GM20000 (cell line): ENCODE data around the gene KRTAP10-3.

Source experiments
- DNase-seq: peaks from one replicate; pipeline ENCODE4 v3.0.0; 2012; ENCODE audit warnings: low spot score
- TF ChIP-seq, protein P1 (sequence below): IDR thresholded peaks from 2 replicates; pipeline ENCODE4 v1.5.1; 2012; ENCODE audit warnings: mild to moderate bottlenecking, control low read depth; ENCODE audit errors: extremely low read depth, missing control alignments

KRTAP10-3 gene

DNA sequence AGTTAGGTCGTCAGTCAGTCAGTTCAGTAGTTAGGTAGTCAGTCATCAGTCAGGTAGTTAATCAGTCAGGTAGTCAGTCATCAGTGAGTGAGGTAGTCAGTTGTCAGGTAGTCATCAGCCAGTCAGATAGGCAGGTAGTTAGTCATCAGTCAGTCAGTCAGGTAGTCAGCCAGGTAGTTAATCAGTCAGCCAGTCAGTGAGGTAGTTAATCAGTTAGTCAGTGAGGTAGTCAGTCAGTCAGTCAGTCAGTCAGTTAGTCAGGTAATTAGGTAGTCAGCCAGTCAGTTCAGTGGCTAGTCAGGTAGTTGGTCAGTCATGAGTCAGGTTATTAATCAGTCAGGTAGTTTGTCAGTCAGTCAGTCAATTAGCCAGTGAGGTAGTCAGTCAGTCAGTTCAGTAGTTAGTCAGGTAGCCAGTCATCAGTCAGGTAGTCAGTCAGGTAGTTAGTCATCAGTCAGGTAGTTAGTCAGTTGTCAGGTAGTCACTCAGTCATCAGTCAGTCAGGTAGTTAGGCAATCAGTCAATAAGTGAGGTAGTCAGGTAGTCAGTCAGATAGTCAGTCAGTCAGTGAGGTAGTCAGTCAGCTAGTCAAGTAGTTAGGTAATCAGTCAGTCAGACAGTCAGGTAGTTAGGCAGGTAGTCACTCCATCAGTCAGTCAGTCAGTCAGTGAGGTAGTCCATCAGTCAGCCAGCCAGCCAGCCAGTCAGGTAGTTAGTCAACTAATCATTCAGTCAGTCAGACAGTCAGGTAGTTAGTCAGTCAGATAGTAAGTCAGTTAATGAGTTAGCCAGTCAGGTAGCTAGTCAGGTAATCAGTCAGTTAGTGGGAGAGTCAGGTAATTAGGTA lies 34.8 kb downstream of the KRTAP10-3 start:
- DNase-seq = no peak

DNA sequence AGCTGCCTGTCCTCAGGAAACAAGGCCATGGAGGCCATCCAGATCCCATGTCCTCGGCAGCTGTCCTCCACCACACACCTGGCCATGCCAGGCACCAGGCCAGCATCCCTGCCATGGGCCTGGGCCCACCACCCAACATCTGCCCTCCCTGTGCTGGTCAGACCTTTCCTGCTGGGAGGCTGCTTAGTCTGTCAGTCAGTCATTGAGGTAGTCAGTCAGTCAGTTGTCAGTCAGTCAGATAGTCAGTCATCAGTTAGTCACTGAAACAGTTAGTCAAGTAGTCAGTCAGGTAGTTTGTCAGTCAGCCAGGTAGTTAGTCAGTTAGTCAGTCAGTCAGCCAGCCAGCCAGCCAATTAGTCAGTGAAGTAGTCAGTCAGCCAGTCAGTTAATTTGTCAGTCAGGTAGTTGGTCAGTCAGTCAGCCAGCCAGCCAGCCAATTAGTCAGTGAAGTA lies 35.8 kb downstream of the KRTAP10-3 start:
- TF ChIP-seq, protein P1, sequence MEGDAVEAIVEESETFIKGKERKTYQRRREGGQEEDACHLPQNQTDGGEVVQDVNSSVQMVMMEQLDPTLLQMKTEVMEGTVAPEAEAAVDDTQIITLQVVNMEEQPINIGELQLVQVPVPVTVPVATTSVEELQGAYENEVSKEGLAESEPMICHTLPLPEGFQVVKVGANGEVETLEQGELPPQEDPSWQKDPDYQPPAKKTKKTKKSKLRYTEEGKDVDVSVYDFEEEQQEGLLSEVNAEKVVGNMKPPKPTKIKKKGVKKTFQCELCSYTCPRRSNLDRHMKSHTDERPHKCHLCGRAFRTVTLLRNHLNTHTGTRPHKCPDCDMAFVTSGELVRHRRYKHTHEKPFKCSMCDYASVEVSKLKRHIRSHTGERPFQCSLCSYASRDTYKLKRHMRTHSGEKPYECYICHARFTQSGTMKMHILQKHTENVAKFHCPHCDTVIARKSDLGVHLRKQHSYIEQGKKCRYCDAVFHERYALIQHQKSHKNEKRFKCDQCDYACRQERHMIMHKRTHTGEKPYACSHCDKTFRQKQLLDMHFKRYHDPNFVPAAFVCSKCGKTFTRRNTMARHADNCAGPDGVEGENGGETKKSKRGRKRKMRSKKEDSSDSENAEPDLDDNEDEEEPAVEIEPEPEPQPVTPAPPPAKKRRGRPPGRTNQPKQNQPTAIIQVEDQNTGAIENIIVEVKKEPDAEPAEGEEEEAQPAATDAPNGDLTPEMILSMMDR = no peak
- DNase-seq = no peak

More for the DNA sequence above, 34.8 kb downstream of the KRTAP10-3 start:
- TF ChIP-seq, protein P1 = no peak

DNA sequence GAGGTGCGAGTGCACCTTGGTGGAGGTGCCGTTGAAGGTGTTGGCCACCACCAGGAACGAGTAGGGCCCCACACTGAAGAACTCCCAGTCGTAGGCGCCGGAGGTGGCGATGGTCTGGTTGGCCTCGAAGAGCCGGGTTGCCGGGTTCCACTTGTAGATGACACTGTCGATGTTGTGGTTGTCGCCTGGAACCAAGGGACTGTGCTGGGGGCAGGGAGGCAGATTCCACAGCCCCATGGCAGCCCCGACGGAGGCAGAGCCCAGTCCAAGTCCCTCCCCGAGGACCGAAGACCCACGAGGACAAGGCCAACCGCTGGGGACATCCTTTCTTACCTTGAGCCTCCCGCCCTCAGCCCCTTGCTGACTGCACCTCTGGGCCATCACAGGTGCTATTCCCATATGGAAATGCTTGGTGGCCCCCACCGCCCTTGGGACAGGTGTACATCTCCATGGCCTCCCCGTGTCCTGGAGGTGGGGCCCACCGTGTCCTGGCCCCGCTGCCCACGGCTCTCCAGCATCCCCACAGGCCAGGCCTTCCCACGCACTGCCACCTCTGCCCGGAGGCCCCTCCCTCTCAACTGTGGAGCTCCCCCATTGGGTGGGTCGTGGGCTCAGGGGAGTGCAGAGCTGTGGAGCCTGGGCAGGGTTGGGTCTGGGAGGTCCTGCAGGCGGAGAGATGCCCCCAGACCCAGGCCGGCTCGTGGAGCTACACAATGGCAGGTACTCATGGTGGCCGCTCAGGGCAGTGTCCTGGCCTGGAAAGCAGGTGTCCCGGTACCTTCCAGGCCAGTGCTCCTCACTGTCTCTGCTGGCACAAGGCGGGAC lies 36.5 kb downstream of the KRTAP10-3 start:
- TF ChIP-seq, protein P1 = no peak
- DNase-seq = no peak

DNA sequence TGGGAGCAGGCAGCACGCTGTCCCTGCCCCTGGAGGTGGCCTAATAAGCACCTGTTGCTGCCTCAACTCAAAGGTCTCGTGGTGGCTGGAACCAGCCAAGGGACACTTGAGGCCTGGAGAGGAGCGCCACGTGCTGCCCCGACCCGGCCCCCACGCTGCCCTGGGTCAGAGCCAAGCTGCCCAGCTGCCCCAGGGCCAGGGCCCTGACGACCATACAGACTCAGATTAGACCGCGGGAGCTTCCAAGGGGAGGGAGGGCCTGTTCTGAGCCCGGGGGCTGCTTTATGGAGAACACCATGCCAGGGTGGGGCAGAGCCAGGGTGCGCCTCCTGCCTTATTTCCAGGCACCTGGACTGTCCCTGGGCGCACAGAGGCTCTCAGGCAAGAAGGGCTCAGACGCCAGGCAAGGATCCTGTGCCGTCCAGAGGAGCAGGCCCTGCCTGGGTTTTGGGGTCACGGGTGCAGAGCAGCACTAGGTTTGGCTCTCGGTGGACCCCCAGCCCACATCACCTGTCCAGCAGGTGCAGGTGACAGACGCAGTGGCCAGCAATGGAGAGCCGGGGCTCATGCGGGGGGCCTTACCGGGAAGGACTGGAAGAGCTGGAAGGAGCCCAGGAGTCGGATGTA lies 37.2 kb downstream of the KRTAP10-3 start:
- DNase-seq = no peak
- TF ChIP-seq, protein P1 = no peak

DNA sequence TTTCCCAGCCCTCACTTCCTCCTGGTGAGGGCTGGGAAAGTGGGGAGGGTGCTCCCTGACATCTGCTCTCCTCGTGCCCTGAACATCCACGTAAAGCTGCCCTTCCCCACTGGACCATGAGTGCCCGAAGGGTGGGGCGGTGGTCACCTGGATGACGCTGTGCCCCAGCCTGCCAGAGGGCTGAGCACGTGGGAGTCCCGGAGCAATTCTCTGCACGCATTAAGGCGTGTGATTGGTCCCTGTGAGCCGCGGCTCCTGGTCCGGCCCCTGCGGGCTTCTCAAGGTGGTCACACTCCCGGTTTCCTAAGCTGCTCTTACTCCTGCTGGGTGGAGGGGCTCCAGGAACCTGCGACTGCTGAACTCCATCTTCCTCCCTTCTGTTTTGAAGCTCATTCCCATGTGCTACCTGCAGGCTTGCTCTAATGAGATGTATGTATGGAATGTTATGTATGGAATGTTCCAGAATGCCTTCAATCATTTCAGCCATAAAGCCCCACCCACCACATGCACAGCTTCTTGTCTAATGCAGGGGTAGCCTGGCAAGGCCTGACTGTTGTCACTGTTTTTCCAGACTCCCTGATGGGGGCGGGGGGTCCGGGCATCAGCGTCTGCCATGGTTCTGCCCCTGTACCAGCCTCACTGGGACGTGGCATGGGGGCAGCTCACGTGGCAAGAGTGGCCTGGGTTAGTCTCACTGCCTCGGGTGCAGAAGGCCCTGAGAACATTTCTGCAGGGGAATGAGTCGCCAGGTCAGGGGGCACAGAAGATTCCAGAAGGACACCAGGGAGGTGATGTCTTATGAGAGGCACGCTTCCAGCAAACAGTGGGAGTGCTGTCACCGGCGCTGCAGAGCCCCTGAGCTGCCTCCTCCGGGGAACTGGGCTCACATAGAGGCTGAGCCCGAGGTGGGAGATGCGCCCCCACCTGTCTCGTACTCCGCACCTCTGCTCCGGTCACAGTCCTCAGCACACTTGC lies 38.0 kb downstream of the KRTAP10-3 start:
- no peak for DNase-seq

More for the DNA sequence above, 38.0 kb downstream of the KRTAP10-3 start:
- TF ChIP-seq, protein P1 = no peak
